A673 (cell line): ENCODE data around the gene CDC37L1. TPM values are rescaled to one million over a fixed set of nuclear protein-coding genes. Genes with fewer than 3 reads are reported as not detected.

ENCODE experiments used
- BruUV-seq: library from RNA; stranded (reverse); fragments of 400-500 nt; replicated peaks from 2 replicates; lab custom pipeline; 2021; lab: Mats Ljungman, UMichigan
- CTCF ChIA-PET: fragments of 300-600 bp; sonication (Branson Sonifier 250); formaldehyde crosslinking; loops from one replicate; lab custom pipeline; 2022; ENCODE audit warnings: antibody characterized with exemption; lab: Charles Lee
- POLR2A ChIA-PET: fragments of 300-600 bp; sonication (Branson Sonifier 250); formaldehyde crosslinking; loops from one replicate; lab custom pipeline; 2022; ENCODE audit warnings: antibody characterized with exemption; ENCODE audit not compliant: low non-redundant PET; lab: Charles Lee
- DNase-seq: peaks from one replicate; pipeline ENCODE4 v3.0.0-alpha.2; 2015; ENCODE audit warnings: low spot score
- H3K27ac ChIP-seq: fragments of 200-600 bp; sonication (generic); 2 replicates; pipeline ENCODE4 v1.5.1; 2016; ENCODE audit warnings: mixed run types, low read depth, mild to moderate bottlenecking, mixed read lengths, antibody characterized with exemption, low read length; ENCODE audit not compliant: poor library complexity, severe bottlenecking
- H3K27me3 ChIP-seq: fragments of 200-600 bp; sonication (generic); replicated peaks from 2 replicates; pipeline ENCODE4 v1.6.1; 2017; ENCODE audit warnings: mixed run types, low read depth, mild to moderate bottlenecking, mixed read lengths, antibody characterized with exemption, low read length; ENCODE audit not compliant: insufficient read depth, poor library complexity
- H3K36me3 ChIP-seq: fragments of 200-600 bp; sonication (generic); 2 replicates; pipeline ENCODE4 v1.6.1; 2016; ENCODE audit warnings: mixed run types, mild to moderate bottlenecking, mixed read lengths, antibody characterized with exemption, low read length; ENCODE audit not compliant: insufficient read depth, poor library complexity, severe bottlenecking
- H3K4me1 ChIP-seq: fragments of 200-600 bp; sonication (generic); 2 replicates; pipeline ENCODE4 v1.6.1; 2017; ENCODE audit warnings: mixed run types, mild to moderate bottlenecking, mixed read lengths, antibody characterized with exemption, low read length; ENCODE audit not compliant: insufficient read depth, poor library complexity, severe bottlenecking
- H3K4me3 ChIP-seq: fragments of 200-600 bp; sonication (generic); 2 replicates; pipeline ENCODE4 v1.5.1; 2016; ENCODE audit warnings: low read depth, mixed run types, mild to moderate bottlenecking, mixed read lengths, low read length; ENCODE audit not compliant: poor library complexity, severe bottlenecking
- H3K9me3 ChIP-seq: fragments of 200-600 bp; sonication (generic); 2 replicates; pipeline ENCODE4 v1.6.1; 2016; ENCODE audit warnings: mixed run types, low read depth, mild to moderate bottlenecking, mixed read lengths, antibody characterized with exemption, low read length; ENCODE audit not compliant: poor library complexity, severe bottlenecking
- EZH2 ChIP-seq: fragments of 200-600 bp; sonication (generic); IDR thresholded peaks from 2 replicates; pipeline ENCODE4 v1.6.1; 2017; ENCODE audit warnings: borderline replicate concordance, low read depth, mild to moderate bottlenecking, mixed read lengths, antibody characterized with exemption, low read length; ENCODE audit not compliant: poor library complexity, severe bottlenecking
- intact Hi-C: fragments of 100-400 bp; cut with micrococcal nuclease; formaldehyde crosslinking; loops from one replicate; pipeline ENCODE4 v1.10.0; 2022; ENCODE audit not compliant: unreplicated experiment
- total RNA-seq: library from RNA; stranded (reverse); gene quantifications from 2 replicates; pipeline ENCODE4 v1.2.3, GENCODE V29; 2021
- TF ChIP-seq, protein P1 (sequence below): fragments of 300-800, 200-600 bp; sonication (generic); conservative IDR thresholded peaks from 2 replicates; pipeline ENCODE4 v1.5.1; 2017; ENCODE audit warnings: low read depth, mild to moderate bottlenecking, antibody characterized with exemption, low read length, moderate library complexity, mixed read lengths

CDC37L1 gene
- total RNA-seq, 1 experiment from 2014 or later: 28.7 TPM

DNA sequence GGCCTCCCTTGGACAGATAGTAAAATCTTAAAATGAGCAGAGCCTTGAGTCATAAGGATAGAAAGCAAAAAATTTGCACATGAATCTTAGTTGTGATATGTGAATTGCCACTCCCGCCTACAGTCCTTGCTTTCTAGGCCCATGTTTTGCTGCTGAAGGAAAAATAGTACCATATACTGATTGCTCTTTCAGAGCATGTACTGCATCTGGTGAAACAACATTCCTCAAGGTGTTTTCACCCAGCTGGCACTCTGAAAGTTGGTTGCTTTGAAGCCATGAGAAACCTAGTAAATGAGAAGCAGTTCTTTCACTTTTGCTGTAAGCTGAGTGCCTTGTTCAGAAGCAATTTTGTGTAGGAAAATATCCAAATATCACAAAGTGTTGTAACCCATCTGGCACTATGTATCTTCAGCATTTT is 10.3 kb downstream of the CDC37L1 start:
- intact Hi-C loops: no loop called here
- peak overlapping the region; percentile 45 for H3K27ac ChIP-seq
- H3K4me3 ChIP-seq: no peak overlapping the region
- BruUV-seq: no TSS peak
- POLR2A ChIA-PET: no interaction called here
- DNase-seq: no peak
- H3K27me3 ChIP-seq: no peaks in the 10 kb centered on the region
- peaks cover 10% of the 10 kb centered on the region for H3K4me1 ChIP-seq
- no peaks in the 10 kb centered on the region for H3K9me3 ChIP-seq
- TF ChIP-seq, protein P1, sequence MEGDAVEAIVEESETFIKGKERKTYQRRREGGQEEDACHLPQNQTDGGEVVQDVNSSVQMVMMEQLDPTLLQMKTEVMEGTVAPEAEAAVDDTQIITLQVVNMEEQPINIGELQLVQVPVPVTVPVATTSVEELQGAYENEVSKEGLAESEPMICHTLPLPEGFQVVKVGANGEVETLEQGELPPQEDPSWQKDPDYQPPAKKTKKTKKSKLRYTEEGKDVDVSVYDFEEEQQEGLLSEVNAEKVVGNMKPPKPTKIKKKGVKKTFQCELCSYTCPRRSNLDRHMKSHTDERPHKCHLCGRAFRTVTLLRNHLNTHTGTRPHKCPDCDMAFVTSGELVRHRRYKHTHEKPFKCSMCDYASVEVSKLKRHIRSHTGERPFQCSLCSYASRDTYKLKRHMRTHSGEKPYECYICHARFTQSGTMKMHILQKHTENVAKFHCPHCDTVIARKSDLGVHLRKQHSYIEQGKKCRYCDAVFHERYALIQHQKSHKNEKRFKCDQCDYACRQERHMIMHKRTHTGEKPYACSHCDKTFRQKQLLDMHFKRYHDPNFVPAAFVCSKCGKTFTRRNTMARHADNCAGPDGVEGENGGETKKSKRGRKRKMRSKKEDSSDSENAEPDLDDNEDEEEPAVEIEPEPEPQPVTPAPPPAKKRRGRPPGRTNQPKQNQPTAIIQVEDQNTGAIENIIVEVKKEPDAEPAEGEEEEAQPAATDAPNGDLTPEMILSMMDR: no peak
- no peak for TF ChIP-seq EZH2
- CTCF ChIA-PET: no interaction called here
- peaks cover 61% of the 10 kb centered on the region for H3K36me3 ChIP-seq

GRCh38 chr9:4690144-4690543 is 10.8 kb downstream of the CDC37L1 start:
- BruUV-seq: no TSS peak
- Histone ChIP-seq H3K4me3 (no peak overlapping the region), H3K9me3 (no peaks in the 10 kb centered on the region), H3K27ac (peak overlapping the region; percentile 45), H3K36me3 (peaks cover 59% of the 10 kb centered on the region), H3K27me3 (no peaks in the 10 kb centered on the region), H3K4me1 (peaks cover 11% of the 10 kb centered on the region)
- ChIA-PET POLR2A (no interaction called here), CTCF (no interaction called here)
- no peak for DNase-seq
- TF ChIP-seq EZH2: no peak
- TF ChIP-seq, protein P1: no peak
- intact Hi-C loops: no loop called here

GRCh38 chr9:4691795-4692194 is 12.4 kb downstream of the CDC37L1 start:
- Histone ChIP-seq H3K4me3 (no peak overlapping the region), H3K4me1 (peaks cover 9% of the 10 kb centered on the region), H3K9me3 (no peaks in the 10 kb centered on the region), H3K36me3 (peaks cover 52% of the 10 kb centered on the region), H3K27ac (no peak overlapping the region), H3K27me3 (no peaks in the 10 kb centered on the region)
- CTCF ChIA-PET: no interaction called here
- POLR2A ChIA-PET: no interaction called here
- TF ChIP-seq, protein P1: no peak
- TF ChIP-seq EZH2: no peak
- intact Hi-C loops: no loop called here
- no peak for DNase-seq
- no TSS peak for BruUV-seq
